Measurements from ENCODE around the gene CYP1A2.
"Not testable (repeated sequence)": the region's sequence is repeated elsewhere in the genome, so short reads cannot be mapped to it uniquely, and the experiment has no call there.

CYP1A2 gene, protein sequence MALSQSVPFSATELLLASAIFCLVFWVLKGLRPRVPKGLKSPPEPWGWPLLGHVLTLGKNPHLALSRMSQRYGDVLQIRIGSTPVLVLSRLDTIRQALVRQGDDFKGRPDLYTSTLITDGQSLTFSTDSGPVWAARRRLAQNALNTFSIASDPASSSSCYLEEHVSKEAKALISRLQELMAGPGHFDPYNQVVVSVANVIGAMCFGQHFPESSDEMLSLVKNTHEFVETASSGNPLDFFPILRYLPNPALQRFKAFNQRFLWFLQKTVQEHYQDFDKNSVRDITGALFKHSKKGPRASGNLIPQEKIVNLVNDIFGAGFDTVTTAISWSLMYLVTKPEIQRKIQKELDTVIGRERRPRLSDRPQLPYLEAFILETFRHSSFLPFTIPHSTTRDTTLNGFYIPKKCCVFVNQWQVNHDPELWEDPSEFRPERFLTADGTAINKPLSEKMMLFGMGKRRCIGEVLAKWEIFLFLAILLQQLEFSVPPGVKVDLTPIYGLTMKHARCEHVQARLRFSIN

DNA sequence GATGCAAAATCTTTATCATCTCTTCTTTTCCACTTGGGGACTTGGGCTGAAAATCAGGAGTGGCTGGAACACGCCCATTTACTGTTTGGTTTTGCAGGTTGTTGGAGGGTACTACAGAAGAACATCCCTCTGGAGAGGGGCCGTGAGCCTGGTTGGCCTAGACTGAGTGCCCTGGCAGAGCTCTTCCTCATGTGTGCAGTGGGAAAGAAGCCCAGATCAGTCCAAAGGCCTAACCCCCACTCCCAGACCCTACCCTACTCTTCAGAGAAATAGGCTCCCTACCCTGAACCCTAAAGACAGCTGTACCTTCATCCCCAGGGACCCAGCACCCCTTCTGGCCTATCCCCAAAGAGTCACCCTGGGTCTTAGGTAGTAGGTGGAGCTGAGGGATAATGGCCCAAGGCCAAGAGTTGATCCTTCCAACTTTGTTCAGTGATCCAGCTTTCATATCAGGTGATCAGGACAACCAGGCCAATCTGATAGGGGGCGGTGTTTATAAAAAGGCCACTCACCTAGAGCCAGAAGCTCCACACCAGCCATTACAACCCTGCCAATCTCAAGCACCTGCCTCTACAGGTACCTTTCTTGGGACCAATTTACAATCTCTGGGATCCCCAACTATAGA lies at the start of gene CYP1A2:
Gene CYP1A2 (plus strand): TSS at position 524 of the 625 bp plus-strand sequence. CDS start 894 bp downstream, outside the sequence.
- no peak for DNase-seq

DNA sequence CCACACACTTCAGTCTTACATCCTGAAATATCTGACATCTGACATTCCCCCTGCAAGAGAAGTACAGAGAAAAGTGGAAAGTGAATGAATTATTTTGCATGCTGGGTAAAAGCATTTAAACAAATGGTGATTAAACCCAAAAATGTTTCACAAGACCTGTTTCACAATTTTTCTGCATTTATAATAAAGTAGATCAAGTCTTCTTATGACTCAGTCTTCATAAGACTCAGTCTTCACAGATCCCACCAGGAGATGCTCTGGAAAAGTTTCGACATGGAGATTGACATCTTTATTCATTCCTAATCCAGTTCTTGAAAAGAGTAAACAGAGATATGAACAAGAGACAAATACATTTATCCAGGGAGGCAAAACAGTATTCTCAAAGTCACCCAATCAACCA lies 39.6 kb upstream of the CYP1A2 start:
- DNase-seq: no peak

DNA sequence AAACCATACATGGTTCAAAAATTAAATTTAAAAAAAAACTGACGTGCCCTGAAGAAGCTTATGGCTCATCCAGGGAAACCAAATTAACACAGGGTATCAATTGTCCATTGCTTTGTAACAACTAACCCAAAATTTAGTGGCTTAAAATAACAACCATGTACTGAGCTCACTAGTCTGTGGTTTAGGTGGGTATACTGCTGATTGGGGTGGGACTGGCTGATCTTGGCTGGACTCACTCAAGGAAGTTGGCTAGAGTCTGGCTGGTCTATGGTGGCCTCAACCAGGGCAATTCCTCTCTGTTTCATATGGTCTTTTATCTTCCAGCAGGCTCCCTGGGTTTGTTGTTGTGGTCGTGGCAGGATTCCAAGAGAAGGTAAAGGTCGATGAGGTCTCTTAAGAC lies 38.8 kb upstream of the CYP1A2 start:
- no peak for DNase-seq

DNA sequence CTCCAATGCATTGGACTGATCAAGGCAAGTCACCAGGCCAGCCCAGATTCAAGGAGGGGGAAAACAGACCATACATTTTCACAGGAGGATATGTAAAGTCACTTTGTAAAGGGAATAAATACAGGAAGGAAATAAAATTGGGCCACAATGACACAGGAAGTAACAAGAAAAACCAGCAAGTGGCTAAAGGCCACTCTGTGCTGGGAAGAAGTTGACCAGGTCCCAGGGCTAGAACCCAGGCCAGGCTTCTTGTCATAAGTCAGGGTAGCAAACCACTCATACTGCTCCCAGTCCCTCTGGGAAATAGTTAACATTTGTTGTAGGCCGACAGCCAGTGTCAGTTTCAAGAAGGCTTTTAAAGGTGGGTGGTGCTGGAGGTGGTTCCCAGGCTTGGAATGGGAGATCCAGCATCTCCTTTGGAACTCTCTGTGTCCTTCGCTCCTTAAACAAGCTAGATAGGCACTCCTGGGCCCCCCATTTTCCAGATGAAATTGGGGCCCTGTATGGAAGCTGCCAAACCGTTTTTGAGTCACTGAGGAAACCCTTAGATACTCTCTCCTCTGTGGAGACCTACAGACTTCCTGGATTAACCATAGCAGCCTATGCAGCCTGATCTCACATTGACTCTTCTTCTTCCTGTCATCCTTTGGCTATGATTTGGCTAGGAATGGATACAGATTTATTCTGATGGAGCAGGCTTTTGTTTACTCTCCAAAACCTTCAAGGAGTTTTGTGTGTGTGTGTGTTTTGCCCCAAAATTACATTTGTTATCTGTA lies 38.1 kb upstream of the CYP1A2 start:
- DNase-seq: no peak

DNA sequence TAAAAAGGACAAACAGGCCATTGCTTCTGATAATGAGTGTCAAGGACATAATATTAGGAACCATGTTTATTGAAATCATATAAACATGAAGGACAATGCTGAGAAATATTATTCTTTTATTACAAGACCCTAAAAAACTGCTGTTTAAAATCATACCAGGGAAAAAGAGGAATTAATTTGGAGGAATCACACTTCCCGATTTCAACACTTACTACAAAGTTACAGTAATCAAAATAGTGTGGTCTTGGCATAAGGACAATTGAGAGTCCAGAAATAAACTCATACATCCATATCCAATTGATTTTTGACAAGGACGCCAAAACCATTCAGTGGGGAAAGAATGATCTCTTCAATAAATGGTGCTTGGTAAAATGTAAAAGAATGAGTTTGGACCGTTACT lies 36.3 kb upstream of the CYP1A2 start:
- no peak for DNase-seq

DNA sequence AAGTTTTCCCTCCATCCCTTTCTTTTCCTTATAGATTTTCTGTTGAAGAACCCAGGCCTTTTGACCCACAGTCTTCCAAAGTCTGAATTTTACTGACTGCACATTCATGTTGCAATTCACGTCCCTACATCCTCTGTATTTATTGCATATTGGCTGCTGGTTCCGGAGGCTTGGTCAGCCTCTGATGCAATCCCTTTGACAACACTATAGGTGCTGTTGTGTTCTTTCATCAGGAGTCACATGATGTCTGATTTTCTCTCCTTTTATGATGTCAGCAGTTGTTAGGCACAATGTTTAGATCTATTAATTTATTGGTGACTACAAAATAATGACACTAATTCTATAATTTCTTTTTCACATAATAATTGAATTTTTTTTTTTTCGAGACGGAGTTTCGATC lies 32.0 kb upstream of the CYP1A2 start:
- no peak for DNase-seq

DNA sequence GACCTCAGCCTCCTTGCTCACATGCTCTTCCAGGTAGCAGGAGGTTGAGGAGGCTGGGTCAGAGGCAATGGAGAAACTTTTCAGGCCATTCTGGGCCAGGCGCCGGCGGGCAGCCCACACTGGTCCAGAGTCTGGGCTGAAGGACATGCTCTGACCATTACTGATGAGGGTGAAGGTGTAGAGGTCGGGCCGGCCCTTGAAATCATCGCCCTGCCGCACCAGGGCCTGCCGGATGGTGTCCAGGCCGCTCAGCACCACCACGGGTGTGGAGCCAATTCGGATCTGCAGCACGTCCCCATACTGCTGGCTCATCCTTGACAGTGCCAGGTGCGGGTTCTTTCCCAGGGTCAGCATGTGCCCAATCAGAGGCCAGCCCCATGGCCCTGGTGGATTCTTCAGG lies 26.1 kb upstream of the CYP1A2 start:
- no peak for DNase-seq

DNA sequence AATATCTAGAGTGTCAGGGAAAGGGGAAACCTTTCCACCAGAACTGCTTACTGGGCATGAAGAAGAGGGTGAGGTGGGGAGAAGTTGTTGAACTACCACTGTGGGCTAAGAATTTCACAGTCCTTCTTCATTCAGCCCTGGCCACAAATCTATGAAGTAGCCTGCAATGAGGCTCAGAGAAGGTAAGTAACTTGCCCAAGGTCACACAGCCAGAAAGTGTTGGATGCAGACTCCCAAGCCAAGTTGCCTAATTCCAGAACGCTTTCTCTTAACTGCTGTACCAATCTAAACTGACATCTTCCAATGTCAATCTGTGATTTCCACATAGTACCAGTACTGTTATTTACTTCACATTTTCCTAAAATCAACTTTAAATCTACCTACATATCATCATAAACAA lies 25.5 kb upstream of the CYP1A2 start:
- no peak for DNase-seq

DNA sequence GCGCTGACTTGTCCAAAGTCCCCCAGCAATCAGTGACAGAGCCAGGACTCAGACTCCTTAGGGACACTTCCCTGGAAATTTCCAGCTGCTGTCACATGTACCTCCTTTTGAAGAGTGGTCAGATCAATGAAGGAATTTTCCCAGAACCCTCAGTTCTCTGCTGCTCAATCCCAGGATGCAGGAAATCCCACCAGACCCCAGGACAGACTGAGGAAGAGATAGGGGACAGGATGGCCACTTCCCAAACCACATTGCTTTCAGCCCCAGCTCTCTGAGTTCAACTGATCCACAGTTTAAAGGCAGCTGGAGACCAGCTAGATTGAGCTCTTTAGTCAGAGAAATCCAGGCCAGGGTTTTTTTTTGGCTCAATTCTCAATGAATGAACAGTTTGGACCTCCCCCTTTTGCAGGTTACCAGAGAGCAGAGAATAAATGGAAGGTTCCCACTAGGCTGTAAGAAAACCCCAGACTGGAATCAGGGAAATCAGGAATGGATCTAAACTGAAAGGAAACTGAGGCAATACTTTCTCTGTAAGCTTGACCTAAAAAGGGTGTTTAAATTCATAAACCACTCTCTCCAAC lies 24.8 kb upstream of the CYP1A2 start:
- DNase-seq: no peak

DNA sequence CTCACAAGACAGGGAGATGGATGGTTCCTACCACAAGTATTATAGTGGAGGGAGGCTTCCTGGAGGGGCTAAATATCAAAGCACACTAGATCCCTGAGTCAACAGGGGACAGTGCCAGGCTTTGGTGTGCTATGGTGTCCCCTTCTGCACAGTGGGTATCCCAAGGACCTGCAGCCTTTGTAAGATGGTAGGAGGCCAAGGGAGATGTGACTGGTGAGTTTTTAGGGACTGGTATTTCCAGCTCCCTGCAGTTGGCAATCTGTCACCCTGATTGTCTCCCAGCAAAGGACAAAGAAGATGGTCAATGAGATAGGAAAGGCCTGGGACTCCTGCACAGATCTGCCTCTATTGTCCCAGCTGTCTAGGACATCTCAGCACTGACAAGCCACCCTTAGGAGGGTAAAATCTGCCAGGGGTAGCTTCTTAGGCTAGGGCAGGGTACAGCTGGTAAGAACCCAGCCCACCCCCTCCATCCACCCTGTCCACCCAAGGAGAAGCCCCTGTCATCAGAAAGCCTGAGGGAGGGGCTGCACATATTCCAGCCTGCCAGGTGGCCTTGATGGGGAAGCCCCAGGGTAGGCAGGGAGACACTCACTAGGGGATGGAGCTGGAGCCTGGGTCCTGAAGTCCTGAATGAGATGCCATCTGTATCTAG lies 23.9 kb upstream of the CYP1A2 start:
- DNase-seq: no peak

DNA sequence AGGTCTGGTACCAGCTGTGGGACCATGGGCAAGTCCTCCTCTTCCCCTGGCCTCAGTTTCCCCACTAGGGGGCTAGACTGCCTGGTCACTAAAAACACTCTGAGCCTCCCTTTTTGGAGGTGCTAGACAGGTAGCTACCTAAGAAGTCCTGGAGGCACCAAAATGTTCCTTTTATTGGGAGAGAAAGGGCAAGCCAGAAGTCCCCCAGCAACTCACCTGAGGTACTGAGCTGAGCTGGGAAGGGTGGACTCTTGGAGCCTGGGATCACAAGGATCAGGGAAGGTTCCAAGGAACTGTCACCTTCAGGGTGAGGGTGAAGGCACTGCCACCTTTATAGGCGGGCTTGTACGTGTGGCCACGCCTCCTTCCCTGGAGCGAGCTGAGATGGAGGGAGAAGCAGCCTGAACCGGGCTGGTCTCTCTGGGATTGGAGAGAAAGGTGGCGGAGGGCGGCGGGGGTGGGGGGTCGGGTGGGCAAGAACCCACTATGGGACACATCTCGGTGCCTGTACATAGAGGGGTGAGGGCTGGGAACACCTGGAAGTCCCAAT lies 23.3 kb upstream of the CYP1A2 start, which contains the start of gene CYP1A1:
Gene CYP1A1 (minus strand): TSS at position 304 of the 550 bp plus-strand sequence. CDS start 2,431 bp downstream, outside the sequence.
- peak; percentile 34 to 36 for DNase-seq

DNA sequence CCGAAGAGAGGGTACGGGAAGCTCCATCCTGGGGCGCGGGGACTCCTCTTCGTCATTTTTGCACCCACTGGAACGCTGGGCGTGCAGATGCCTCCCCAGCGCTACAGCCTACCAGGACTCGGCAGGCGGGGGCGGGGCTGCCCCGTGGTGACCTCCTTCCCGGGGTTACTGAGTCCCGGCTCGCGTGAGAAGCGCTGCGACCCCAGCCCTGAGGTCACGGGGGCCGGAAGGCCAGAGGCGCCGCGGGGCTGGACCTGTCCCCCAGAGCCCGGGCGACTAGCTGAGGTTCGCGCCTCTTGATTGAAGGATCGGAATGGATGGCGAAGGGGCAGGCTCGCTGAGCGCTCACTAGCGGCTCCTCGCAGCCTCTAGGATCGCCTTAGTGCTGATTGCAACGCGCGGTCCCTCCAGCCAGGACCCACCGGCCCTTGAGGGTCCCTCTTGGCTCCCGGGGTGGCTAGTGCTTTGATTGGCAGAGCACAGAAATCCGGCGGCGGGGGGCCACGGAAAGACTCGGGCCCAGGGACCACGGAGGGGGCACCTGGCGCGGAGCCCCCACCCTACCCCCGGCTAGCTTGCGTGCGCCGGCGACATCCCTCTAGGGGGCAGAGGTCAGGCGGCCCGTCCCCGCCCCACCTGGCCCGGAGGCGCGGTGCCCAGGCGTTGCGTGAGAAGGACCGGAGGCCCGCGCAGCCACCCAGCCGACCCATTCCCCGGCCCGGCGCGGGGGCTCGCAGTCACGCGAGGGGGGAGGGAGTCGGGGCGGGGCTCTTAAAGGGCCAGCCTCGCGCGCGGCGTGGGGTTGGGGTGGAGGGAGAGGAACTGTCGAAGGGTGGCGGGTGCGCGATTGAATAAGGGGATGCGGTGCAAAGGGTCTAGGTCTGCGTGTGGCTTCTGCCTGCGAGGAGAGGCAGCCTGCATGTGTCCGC lies 22.5 kb upstream of the CYP1A2 start:
- peak; percentile 35 to 44 for DNase-seq

DNA sequence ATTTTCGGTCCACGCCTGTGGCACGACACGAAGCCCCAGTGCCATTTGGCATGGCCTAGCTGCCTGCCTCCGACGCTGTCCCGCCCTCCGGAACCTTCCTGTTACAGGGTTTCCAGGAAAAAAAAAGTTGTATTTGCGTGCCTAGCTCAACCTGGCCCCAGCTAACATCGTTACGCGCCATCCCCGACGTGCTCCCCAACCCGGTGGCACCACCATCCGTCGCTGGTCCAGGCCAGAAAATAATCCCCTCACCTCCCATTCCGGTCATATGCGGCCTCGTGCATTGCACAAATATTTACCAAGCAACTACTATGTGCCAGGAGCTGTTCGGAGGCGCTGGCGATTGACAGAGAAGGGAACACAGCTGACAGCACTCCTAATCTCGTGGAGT lies 21.9 kb upstream of the CYP1A2 start:
- no peak for DNase-seq

DNA sequence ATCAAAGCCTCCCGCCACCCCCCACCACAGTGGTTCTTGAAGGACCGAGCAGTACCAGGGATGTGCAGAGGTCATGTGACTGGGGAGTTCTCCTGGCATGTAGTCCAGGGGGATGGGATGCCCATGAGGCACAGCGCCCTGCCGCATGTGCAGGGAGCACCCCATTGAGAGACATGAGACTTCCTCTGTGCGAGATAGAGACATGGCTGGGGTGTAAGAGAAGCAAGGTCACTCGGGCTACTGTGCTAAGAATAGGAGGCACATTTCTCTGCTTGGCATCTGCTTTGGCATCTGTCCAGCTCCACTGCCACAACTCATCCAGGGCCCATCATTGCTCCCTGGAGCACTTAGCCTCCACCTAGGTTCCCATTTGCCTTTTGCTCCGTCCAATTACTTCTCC lies 20.9 kb upstream of the CYP1A2 start:
- DNase-seq: no peak

DNA sequence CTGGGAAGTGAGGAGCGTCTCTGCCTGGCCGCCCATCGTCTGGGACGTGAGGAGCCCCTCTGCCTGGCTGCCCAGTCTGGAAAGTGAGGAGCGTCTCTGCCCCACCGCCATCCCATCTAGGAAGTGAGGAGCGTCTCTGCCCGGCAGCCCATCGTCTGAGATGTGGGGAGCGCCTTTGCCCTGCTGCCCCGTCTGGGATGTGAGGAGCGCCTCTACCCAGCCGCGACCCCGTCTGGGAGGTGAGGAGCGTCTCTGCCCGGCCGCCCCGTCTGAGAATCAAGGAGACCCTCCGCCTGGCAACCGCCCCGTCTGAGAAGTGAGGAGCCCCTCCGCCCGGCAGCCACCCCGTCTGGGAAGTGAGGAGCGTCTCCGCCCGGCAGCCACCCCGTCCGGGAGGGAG lies 19.9 kb upstream of the CYP1A2 start:
- not testable (repeated sequence) for DNase-seq

DNA sequence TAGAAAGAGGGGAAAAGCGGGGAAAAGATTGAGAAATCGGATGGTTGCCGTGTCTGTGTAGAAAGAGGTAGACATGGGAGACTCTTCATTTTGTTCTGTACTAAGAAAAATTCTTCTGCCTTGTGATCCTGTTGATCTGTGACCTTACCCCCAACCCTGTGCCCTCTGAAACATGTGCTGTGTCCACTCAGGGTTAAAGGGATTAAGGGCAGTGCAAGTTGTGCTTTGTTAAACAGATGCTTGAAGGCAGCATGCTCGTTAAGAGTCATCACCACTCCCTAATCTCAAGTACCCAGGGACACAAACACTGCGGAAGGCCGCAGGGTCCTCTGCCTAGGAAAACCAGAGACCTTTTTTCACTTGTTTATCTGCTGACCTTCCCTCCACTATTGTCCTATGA lies 19.3 kb upstream of the CYP1A2 start:
- DNase-seq: not testable (repeated sequence)

DNA sequence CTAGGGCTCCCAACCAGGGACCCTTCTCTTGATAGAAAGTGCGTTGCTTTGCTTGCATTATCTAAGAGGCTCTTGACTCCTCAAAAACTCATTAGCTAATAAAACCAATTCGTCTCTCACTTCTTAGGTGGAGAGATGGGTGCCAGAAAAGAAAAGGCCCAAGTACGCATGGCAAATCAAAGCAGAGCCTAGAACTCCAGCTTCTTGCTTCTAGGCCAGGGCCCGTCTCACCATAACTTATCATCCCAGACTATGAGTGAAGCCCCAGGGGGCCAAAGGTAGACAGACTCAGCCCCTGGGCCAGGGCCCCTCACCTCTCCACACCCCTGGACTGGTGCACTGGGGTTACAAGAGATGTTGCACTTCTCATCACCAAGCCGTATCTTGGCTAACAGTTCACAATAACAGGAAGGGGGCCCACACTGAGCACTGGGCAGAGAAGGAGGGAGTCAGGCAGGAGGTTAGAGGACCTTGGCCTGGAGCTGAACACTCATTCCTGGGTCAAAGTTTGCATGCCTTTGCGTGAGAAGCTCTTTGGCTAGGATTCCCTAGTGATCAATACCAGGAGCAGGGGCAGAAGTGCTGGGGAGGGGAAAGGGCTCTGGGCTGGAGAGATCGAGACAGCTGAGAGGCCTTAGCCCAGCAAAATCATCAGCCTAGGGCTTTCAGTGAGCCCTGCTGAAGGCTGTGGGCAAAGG lies 17.9 kb upstream of the CYP1A2 start:
- DNase-seq: no peak

DNA sequence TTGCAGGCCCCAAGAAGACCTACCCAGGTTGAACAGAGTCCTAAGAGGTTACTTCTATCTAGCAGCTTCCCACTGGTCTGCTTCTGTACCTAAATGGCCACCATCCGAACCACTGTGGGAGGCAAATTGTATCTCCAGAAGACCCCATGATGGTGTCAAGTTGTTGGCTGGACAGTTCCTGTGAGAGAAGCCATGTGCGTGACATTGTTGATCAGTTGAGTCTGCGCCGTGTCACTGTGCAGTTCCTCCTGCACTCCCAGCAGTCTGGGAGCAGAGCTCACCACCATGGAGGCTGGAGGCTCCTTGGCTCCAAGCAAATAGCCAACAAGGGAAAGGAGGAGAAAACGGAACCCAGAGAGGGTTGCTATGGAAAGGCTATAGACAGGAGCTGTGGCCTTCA lies 15.8 kb upstream of the CYP1A2 start:
- DNase-seq: no peak

DNA sequence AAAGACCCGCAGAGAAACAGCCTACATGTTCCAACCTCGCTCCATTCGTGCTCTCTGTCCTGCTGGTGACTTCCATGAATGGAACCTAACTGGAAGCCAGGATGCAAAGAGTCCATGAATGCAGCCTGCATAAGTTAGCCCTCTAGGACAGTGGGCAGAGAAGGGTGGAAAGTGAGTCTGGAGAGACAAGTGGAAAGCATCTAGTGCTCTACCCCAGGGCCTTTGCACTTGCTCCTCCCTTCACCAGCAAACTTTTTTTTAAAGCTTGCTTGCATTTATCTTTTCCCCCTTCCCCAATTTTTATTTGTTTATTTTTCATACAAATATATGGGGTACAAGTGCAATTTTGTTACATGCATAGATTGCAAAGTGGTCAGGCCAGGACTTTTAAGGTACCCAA lies 15.4 kb upstream of the CYP1A2 start:
- DNase-seq: no peak

DNA sequence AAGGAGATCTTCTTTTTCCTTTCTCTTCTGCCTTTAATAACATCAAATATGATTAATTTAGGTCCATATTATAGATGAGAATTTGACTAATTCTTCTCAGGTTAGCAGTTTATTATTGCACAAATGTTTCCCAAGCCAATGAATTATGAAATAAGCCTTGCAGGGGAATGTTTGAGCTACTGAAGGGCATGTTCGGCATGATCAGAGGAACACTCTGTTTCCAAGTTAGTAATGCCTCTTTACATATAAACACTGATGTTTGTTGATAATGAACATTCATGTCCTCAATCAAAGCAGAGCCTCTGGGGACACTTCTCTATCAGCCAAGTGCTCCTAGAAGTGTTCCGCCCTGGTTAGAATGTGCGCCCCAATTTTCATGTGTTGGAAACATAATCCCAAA lies 13.3 kb upstream of the CYP1A2 start:
- no peak for DNase-seq
